ENCODE data around the gene MVB12B.

Gene MVB12B

GRCh38 chr9:126423916-126424185 is 97.2 kb downstream of the MVB12B start:
- TF ChIP-seq FOXP2 (optimal IDR thresholded peaks at IDR 0.05; ENCODE audit: borderline replicate concordance, extremely low read depth, extremely low read length, insufficient read depth) (no peak), TAF1 (IDR thresholded peaks at IDR 0.05; ENCODE audit: borderline replicate concordance, insufficient read depth, low read length) (no peak), SIN3A (IDR thresholded peaks at IDR 0.05; ENCODE audit: borderline replicate concordance, insufficient read depth, low read length) (no peak), POLR2AphosphoS5 (IDR thresholded peaks at IDR 0.05; ENCODE audit: low read depth, low read length) (no peak), REST (IDR thresholded peaks at IDR 0.05; ENCODE audit: insufficient read depth in 1 of 2, low read depth in 2 of 2, low read length in 2 of 2) (no peak)

- TF ChIP-seq SIN3A (IDR thresholded peaks at IDR 0.05; ENCODE audit: borderline replicate concordance, insufficient read depth, low read length), result no peak
- no peak for TF ChIP-seq FOXP2 (optimal IDR thresholded peaks at IDR 0.05; ENCODE audit: borderline replicate concordance, extremely low read depth, extremely low read length, insufficient read depth)
- TF ChIP-seq REST (IDR thresholded peaks at IDR 0.05; ENCODE audit: insufficient read depth in 1 of 2, low read depth in 2 of 2, low read length in 2 of 2), result no peak
- TF ChIP-seq POLR2AphosphoS5 (IDR thresholded peaks at IDR 0.05; ENCODE audit: low read depth, low read length), result no peak
- TF ChIP-seq TAF1 (IDR thresholded peaks at IDR 0.05; ENCODE audit: borderline replicate concordance, insufficient read depth, low read length), result no peak
Observed at GRCh38 chr9:126424511-126424910, 97.9 kb downstream of the MVB12B start.

- no peak for TF ChIP-seq SIN3A (IDR thresholded peaks at IDR 0.05; ENCODE audit: borderline replicate concordance, insufficient read depth, low read length)
- no peak for TF ChIP-seq FOXP2 (optimal IDR thresholded peaks at IDR 0.05; ENCODE audit: borderline replicate concordance, extremely low read depth, extremely low read length, insufficient read depth)
- TF ChIP-seq REST (IDR thresholded peaks at IDR 0.05; ENCODE audit: insufficient read depth in 1 of 2, low read depth in 2 of 2, low read length in 2 of 2), result no peak
- TF ChIP-seq POLR2AphosphoS5 (IDR thresholded peaks at IDR 0.05; ENCODE audit: low read depth, low read length), result no peak
- no peak for TF ChIP-seq TAF1 (IDR thresholded peaks at IDR 0.05; ENCODE audit: borderline replicate concordance, insufficient read depth, low read length)
Observed at GRCh38 chr9:126428534-126429175, 102.0 kb downstream of the MVB12B start.

- TF ChIP-seq FOXP2 (optimal IDR thresholded peaks at IDR 0.05; ENCODE audit: borderline replicate concordance, extremely low read depth, extremely low read length, insufficient read depth) (no peak), SIN3A (IDR thresholded peaks at IDR 0.05; ENCODE audit: borderline replicate concordance, insufficient read depth, low read length) (no peak), REST (IDR thresholded peaks at IDR 0.05; ENCODE audit: insufficient read depth in 1 of 2, low read depth in 2 of 2, low read length in 2 of 2) (no peak), POLR2AphosphoS5 (IDR thresholded peaks at IDR 0.05; ENCODE audit: low read depth, low read length) (no peak), TAF1 (IDR thresholded peaks at IDR 0.05; ENCODE audit: borderline replicate concordance, insufficient read depth, low read length) (no peak)
Observed at GRCh38 chr9:126429190-126429589, 102.6 kb downstream of the MVB12B start.

- TF ChIP-seq SIN3A (IDR thresholded peaks at IDR 0.05; ENCODE audit: borderline replicate concordance, insufficient read depth, low read length), result no peak
- TF ChIP-seq TAF1 (IDR thresholded peaks at IDR 0.05; ENCODE audit: borderline replicate concordance, insufficient read depth, low read length), result no peak
- no peak for TF ChIP-seq FOXP2 (optimal IDR thresholded peaks at IDR 0.05; ENCODE audit: borderline replicate concordance, extremely low read depth, extremely low read length, insufficient read depth)
- no peak for TF ChIP-seq REST (IDR thresholded peaks at IDR 0.05; ENCODE audit: insufficient read depth in 1 of 2, low read depth in 2 of 2, low read length in 2 of 2)
- TF ChIP-seq POLR2AphosphoS5 (IDR thresholded peaks at IDR 0.05; ENCODE audit: low read depth, low read length), result no peak
Observed at GRCh38 chr9:126430124-126430523, 103.5 kb downstream of the MVB12B start.

Measured in PFSK-1 (cell line).